HK-2 (cell line): Measurements from ENCODE around the gene ENTPD8.

ENCODE experiments used
- DNase-seq: peaks from one replicate; pipeline ENCODE4 v3.0.0-alpha.2; 2018; ENCODE audit not compliant: unreplicated experiment

ENTPD8 gene

DNA sequence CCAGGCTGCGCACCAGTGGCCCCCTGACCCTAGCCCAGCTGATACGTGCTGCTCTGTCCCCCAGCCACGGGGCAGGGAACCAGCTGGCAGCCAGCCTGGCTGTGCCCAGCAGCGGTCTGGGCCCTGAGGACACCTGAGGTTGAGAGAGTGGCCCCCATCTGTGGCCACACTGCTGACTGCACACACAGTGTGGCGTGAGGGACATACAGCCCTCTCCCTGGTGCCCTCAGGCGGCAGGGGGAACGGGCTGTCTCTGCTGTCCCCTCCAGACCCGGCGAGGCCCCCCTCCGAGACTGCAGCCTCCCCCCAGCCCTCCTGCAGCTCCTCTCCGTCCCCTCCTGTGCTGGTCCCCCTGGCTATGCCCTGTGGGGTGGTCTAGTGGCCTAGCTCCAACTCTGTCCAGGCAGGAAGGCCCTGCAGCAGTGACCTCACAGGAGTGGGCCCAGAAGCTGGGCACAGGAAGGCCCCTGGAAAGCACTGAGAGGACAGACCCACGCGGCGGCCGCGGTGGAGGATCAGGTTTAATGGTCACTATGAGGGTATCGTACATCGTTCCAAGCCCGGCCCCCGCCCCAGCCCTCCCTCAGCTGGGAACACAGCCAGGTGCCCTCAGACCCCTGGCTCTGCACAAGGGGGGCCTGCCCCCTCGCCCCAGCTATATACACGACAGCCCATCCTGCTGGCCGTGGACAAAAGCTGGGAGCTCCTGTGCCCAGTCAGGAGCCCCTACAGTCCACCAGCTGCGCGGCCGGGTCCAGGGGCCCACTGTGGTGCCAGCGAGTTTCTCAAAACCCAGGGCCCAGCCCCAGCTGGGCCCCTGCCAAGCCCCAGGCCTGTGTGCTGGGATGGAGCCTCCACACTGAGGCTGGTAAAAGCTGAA, 6.8 kb upstream of the ENTPD8 start:
- DNase-seq: no peak

DNA sequence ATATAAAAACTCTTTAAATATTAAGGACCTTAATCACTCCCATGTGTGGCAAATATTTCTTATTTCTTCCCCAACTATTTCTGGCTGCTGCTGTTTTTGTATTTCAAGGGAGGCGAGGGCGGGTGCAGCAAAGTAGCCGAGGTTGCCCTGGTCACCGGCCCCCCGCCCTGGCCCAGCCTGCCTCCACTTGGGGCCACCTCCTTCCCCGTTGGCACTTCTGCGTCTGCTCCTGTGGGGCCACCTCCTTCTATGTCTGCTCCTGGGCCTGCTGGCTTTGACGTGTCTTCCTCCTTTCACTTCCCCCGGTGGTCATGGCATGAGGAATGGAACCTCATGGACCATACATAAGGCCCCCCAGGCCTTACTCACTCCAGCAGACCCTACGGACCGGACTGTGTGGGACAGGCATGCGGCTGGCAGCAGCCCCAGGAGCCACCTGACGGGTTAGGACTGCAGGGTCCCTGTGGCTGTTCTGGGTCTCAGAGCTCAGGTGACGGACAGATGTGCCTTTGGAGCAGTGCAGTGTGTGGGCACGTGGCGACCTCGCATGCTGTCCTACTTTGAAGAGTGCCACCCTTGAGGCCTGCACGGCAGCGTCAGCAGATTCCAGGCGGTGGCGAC, 5.8 kb upstream of the ENTPD8 start:
- no peak for DNase-seq

- DNase-seq: no peak
Measured at GRCh38 chr9:137445930-137446431, 4.8 kb upstream of the ENTPD8 start.

- peak; percentile 86 for DNase-seq
Measured at GRCh38 chr9:137445275-137445807, 4.2 kb upstream of the ENTPD8 start.

GRCh38 chr9:137444106-137444790, 3.1 kb upstream of the ENTPD8 start:
- DNase-seq: no peak

- DNase-seq: no peak
Measured at GRCh38 chr9:137441935-137442321, 771 bp upstream of the ENTPD8 start.

GRCh38 chr9:137439158-137439714, 1.9 kb downstream of the ENTPD8 start:
- DNase-seq: no peak

DNA sequence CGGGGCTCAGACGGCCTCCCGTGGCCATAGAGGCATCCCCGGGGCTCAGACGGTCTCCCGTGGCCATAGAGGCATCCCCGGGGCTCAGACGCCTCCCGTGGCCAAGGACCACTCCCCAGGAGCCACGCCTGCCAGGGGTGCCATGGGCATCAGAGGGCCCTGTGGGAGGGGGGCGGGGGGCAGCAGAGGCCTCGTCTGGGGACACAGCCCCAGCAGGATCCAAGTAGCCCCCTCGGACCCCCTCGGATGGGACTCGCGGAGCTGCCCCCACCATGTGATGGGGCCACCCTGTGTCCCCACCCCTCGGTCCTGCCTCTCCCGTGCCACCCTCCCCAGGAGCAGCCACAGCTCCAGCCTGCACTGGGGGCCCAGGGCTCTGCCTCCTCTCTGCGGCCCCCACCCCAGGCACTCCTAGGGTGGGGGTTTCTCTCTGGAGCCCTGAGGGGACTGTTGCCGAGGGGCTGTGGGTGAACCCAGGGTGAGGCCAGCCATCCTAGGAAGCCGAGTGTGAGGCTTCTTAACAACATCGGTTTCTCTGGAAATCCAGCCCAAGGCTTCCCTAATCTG, 2.5 kb downstream of the ENTPD8 start:
- DNase-seq: no peak

- no peak for DNase-seq
Measured at GRCh38 chr9:137437691-137438590, 3.2 kb downstream of the ENTPD8 start.

- no peak for DNase-seq
Measured at GRCh38 chr9:137436761-137437600, 4.2 kb downstream of the ENTPD8 start.

- DNase-seq: peak; percentile 93
Measured at GRCh38 chr9:137435980-137436760, 5.0 kb downstream of the ENTPD8 start.

DNA sequence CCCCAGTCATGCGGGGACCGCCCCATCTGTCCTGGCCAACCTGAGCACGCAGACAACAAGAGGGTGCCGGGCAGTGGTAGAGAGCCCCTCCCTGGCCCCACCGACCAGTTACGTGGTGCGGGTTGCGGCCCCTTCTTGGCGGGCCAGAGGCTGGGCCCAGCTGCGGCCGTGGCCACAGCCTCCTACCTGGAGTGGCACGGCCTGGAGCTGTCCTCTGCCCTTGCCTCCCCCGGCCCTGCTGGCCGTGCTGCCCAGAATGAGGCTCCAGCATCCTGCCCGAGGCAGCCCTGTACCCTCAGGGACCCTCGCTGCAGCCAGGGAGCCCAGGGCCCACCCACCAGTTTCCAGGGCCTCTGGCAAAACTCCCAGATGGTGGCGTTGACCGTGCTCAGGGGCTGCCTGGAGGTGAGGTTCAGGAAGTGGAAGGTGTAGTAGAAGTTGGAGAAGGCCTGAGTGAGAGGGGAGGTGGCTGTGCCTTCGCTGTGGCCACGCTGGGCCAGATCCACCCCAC, 5.7 kb downstream of the ENTPD8 start:
- no peak for DNase-seq

DNA sequence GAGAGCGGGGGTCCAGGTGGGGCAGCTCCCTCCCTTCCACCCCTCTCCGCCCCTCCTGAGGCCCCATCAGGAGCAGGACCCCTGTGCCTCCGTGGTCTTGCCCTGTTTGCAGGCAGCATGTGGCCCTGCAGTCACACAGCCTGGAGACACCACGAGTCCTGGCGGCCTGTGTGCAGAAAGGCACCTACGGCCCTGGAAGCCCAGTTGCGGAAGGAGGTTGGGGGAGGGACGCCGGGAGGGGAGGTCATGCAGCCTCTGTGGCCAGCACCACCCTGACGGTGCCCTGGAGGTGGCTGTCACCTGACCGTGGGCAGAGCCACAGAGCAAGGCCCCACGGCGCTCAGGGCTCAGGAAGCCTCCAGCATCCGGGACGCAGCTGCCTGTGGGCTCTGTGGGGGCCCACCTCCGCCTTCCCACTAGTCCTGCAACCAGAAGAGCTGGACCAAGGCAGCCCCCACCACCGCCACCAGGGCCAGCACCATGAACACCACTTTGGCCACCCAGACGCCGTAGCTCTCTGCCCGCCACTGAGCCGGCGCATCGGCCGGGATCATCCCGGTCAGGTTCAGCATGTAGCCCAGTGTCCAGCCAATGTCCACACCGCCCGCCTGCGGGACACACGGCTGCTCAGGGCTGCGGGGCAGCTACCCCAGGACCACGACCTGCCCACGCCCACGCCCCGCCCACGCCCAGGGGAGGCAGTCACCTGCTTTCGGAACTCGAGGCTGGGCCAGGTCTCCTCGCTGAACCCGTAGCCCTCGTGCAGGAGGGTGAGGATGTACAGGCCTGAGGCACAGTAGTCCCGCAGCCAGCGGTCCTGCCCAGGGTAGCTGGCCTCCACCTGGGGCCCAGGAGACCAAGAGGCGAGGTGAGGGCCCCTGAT, 6.4 kb downstream of the ENTPD8 start:
- DNase-seq: no peak

DNA sequence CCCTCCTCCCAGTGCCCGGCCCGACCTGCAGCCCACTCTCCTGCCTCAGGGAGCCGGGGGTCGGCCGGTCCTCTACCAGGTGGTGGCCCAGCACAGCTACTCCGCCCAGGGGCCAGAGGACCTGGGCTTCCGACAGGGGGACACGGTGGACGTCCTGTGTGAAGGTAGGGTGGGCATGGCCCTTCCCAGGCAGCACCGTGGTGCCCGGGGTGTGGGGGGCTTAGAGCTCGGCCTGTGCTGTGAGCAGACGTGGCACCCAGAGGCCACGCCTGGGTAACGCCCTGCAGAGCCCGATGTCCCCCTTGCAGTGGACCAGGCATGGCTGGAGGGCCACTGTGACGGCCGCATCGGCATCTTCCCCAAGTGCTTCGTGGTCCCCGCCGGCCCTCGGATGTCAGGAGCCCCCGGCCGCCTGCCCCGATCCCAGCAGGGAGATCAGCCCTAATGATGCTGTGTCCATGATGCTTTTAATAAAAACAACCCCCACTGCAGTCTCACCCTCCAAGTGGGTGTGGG, 7.2 kb downstream of the ENTPD8 start:
- no peak for DNase-seq

GRCh38 chr9:137433349-137433915, 7.7 kb downstream of the ENTPD8 start:
- no peak for DNase-seq

DNA sequence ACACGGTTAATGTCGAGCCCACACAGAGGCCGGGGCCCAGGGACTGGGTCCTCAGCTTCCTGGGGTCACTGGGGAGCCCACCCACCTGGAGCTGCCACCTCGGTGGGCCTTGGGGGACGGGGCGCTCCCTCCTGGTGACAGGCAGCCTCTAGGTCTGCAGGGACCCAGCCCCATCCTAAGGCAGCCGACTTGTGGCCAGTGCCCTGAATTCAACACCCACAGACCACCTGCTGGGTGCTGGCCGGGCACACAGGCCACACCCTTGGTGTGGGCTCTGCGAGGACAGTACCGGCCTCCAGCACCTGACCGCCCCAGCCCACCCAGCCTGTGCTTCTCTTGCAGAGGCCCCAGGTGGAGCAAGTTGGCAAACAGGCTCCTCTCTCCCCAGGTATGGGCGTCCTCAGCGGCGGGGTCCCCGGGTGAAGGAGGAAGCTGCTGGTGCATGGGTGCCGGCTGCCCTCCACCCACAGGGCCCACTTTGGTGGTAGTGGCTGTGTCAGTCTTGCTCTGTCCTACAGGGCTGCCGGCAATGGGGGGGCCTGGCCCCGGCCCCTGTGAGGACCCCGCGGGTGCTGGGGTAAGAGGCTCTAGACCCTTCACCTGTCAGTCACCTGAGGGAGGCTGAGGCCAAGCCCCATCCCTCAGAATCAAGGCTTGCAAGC, 8.3 kb downstream of the ENTPD8 start:
- no peak for DNase-seq
